HCT116 (cell line): ENCODE data around the gene SETDB1. TPM values are rescaled to one million over a fixed set of nuclear protein-coding genes. Genes with fewer than 3 reads are reported as not detected.

ENCODE experiments used
- ATAC-seq: fragments of 200-7000 bp; cut with Tn5 transposase; 2 replicates; pipeline ENCODE4 v1.9.1; 2020; ENCODE audit warnings: mild to moderate bottlenecking, moderate library complexity
- BruUV-seq: library from RNA; stranded (reverse); fragments of 400-500 nt; replicated peaks from 2 replicates; lab custom pipeline; 2021; lab: Mats Ljungman, UMichigan
- CTCF ChIA-PET: fragments of 300-600 bp; sonication (Branson Sonifier 250); formaldehyde crosslinking; loops from one replicate; lab custom pipeline; 2021; ENCODE audit warnings: antibody characterized with exemption; lab: Charles Lee
- POLR2A ChIA-PET: fragments of 300-600, 350-600 bp; sonication (Branson Sonifier 250); formaldehyde crosslinking; loops from one replicate; lab custom pipeline; 2021; ENCODE audit warnings: antibody characterized with exemption; lab: Charles Lee
- RAD21 ChIA-PET, 2 experiments: fragments of 300-600 bp; sonication (Branson Sonifier 250); formaldehyde crosslinking; loops; one replicate each; lab custom pipeline; 2023; ENCODE audit warnings: low total read pairs in 2 of 2; ENCODE audit not compliant: uncharacterized antibody in 2 of 2, unreplicated experiment in 2 of 2, low non-redundant PET in 1 of 2; lab: Charles Lee
- DNase-seq: peaks from one replicate; pipeline ENCODE4 v3.0.0-alpha.2; 2010; ENCODE audit warnings: low read depth, low spot score
- H2AFZ ChIP-seq: fragments of 200-600 bp; shearing (Covaris generic), sonication (generic); 2 replicates; pipeline ENCODE4 v1.6.1; 2017; ENCODE audit warnings: low read depth, mixed run types, mixed read lengths, antibody characterized with exemption, low read length; ENCODE audit not compliant: poor library complexity, severe bottlenecking
- H3K27ac ChIP-seq: 2 replicates; pipeline ENCODE4 v1.5.1; 2012; ENCODE audit warnings: low read depth, low read length
- H3K27me3 ChIP-seq: fragments of 200-600 bp; sonication (generic); 2 replicates; pipeline ENCODE4 v1.6.1; 2016; ENCODE audit warnings: mixed run types, low read length, mixed read lengths; ENCODE audit not compliant: insufficient read depth
- H3K36me3 ChIP-seq, 2 experiments: fragments of 200-500 bp in 1 of 2; fragments of 200-600 bp in 1 of 2; sonication (Bioruptor generic) in 1 of 2; sonication (generic) in 1 of 2; 2 replicates each; pipeline versions ENCODE4 v1.5.1 to v1.6.1; 2014 to 2016; ENCODE audit warnings: low read length in 2 of 2, inconsistent platforms in 1 of 2, mixed read lengths in 1 of 2, mixed run types in 1 of 2; ENCODE audit not compliant: insufficient read depth in 2 of 2, control insufficient read depth in 1 of 2
- H3K4me1 ChIP-seq, 2 experiments: fragments of 200-600 bp in 1 of 2; sonication (generic) in 1 of 2; 2 replicates each; pipeline versions ENCODE4 v1.5.1 to v1.6.1; 2012 to 2017; ENCODE audit warnings: low read length in 2 of 2, inconsistent platforms in 1 of 2, mild to moderate bottlenecking in 1 of 2, mixed read lengths in 1 of 2, mixed run types in 1 of 2, moderate library complexity in 1 of 2; ENCODE audit not compliant: insufficient read depth in 2 of 2, control insufficient read depth in 1 of 2
- H3K4me2 ChIP-seq: fragments of 200-600 bp; sonication (generic); 2 replicates; pipeline ENCODE4 v1.6.1; 2017; ENCODE audit warnings: mixed run types, low read length, mixed read lengths
- H3K4me3 ChIP-seq, 2 experiments: fragments of 200-600 bp in 1 of 2; sonication (generic) in 1 of 2; replicated peaks in 1 of 2; 2 replicates each; pipeline ENCODE4 v1.5.1; 2011 to 2016; ENCODE audit warnings: low read length in 2 of 2, control low read depth in 1 of 2, low read depth in 1 of 2, mild to moderate bottlenecking in 1 of 2, mixed read lengths in 1 of 2, mixed run types in 1 of 2
- H3K79me2 ChIP-seq: fragments of 200-600 bp; sonication (generic); 2 replicates; pipeline ENCODE4 v1.6.1; 2017; ENCODE audit warnings: mild to moderate bottlenecking, mixed run types, low read length, moderate library complexity, mixed read lengths; ENCODE audit not compliant: insufficient read depth
- H3K9ac ChIP-seq: fragments of 200-600 bp; sonication (generic); 2 replicates; pipeline ENCODE4 v1.6.1; 2016; ENCODE audit warnings: low read length, mixed read lengths
- H3K9me2 ChIP-seq: fragments of 200-600 bp; sonication (generic), shearing (Covaris generic); 2 replicates; pipeline ENCODE4 v1.6.1; 2017; ENCODE audit warnings: mixed run types, mild to moderate bottlenecking, moderate library complexity; ENCODE audit not compliant: insufficient read depth
- H3K9me3 ChIP-seq, 2 experiments: fragments of 200-500 bp in 1 of 2; fragments of 200-600 bp in 1 of 2; sonication (Bioruptor generic) in 1 of 2; sonication (generic) in 1 of 2; 2 replicates each; pipeline ENCODE4 v1.6.1; 2014 to 2017; ENCODE audit warnings: low read length in 2 of 2, mixed read lengths in 2 of 2, inconsistent platforms in 1 of 2, low read depth in 1 of 2, mild to moderate bottlenecking in 1 of 2, mixed run types in 1 of 2, moderate library complexity in 1 of 2; ENCODE audit not compliant: control insufficient read depth in 1 of 2, insufficient read depth in 1 of 2
- H4K20me1 ChIP-seq: fragments of 200-600 bp; sonication (generic), shearing (Covaris generic); 2 replicates; pipeline ENCODE4 v1.6.1; 2017; ENCODE audit warnings: mixed run types, mild to moderate bottlenecking, moderate library complexity; ENCODE audit not compliant: insufficient read depth
- ATF3 ChIP-seq: IDR thresholded peaks from 2 replicates; pipeline ENCODE4 v1.6.1; 2012
- CBX3 ChIP-seq: IDR thresholded peaks from 2 replicates; pipeline ENCODE4 v1.6.1; 2012; ENCODE audit warnings: low read depth
- CEBPB ChIP-seq: IDR thresholded peaks from 2 replicates; pipeline ENCODE4 v1.6.1; 2012; ENCODE audit warnings: low read depth
- CTCF ChIP-seq, 3 experiments: fragments of 200-600 bp in 1 of 3; sonication (generic) in 1 of 3; IDR thresholded peaks in 2 of 3; conservative IDR thresholded peaks in 1 of 3; 2 replicates each; pipeline ENCODE4 v1.5.1; 2012 to 2017; ENCODE audit warnings: low read depth in 2 of 3, low read length in 2 of 3, antibody characterized with exemption in 1 of 3, borderline replicate concordance in 1 of 3, control low read depth in 1 of 3, mild to moderate bottlenecking in 1 of 3, mixed read lengths in 1 of 3, mixed run types in 1 of 3, moderate library complexity in 1 of 3; ENCODE audit not compliant: insufficient read depth in 1 of 3
- EGR1 ChIP-seq: IDR thresholded peaks from 2 replicates; pipeline ENCODE4 v1.6.1; 2012; ENCODE audit warnings: low read depth
- ELF1 ChIP-seq: IDR thresholded peaks from 2 replicates; pipeline ENCODE4 v1.6.1; 2012; ENCODE audit warnings: low read depth, borderline replicate concordance
- EZH2phosphoT487 ChIP-seq: fragments of 200-600 bp; IDR thresholded peaks from 2 replicates; pipeline ENCODE4 v1.6.1; 2018; ENCODE audit warnings: antibody characterized with exemption, borderline replicate concordance
- FOSL1 ChIP-seq: IDR thresholded peaks from 2 replicates; pipeline ENCODE4 v1.6.1; 2012; ENCODE audit warnings: low read depth
- JUND ChIP-seq: IDR thresholded peaks from 2 replicates; pipeline ENCODE4 v1.6.1; 2012
- MAX ChIP-seq: IDR thresholded peaks from 2 replicates; pipeline ENCODE4 v1.6.1; 2012
- POLR2A ChIP-seq: IDR thresholded peaks from 2 replicates; pipeline ENCODE4 v1.7.0; 2011; ENCODE audit warnings: borderline replicate concordance; ENCODE audit not compliant: insufficient read depth, insufficient read length; ENCODE audit errors: extremely low read depth
- RAD21 ChIP-seq: IDR thresholded peaks from 2 replicates; pipeline ENCODE4 v1.6.1; 2012; ENCODE audit warnings: low read depth, mild to moderate bottlenecking
- REST ChIP-seq: IDR thresholded peaks from 2 replicates; pipeline ENCODE4 v1.6.1; 2012; ENCODE audit warnings: low read depth
- SP1 ChIP-seq: IDR thresholded peaks from 2 replicates; pipeline ENCODE4 v1.6.1; 2012; ENCODE audit warnings: low read depth
- SRF ChIP-seq: IDR thresholded peaks from 2 replicates; pipeline ENCODE4 v1.6.1; 2012; ENCODE audit warnings: low read depth
- TCF7L2 ChIP-seq: IDR thresholded peaks from 2 replicates; pipeline ENCODE4 v1.7.0; 2011; ENCODE audit warnings: borderline replicate concordance, inconsistent platforms; ENCODE audit not compliant: insufficient read depth, insufficient read length; ENCODE audit errors: extremely low read depth
- ZFX ChIP-seq: fragments of 450-650 bp; IDR thresholded peaks from 2 replicates; pipeline ENCODE4 v1.6.1; 2017
- ZNF274 ChIP-seq: fragments of 200-500 bp; sonication (Bioruptor generic); IDR thresholded peaks from 2 replicates; pipeline ENCODE4 v1.6.1; 2014; ENCODE audit warnings: mild to moderate bottlenecking, low read depth, low read length, inconsistent platforms
- intact Hi-C: fragments of 100-400 bp; cut with micrococcal nuclease; formaldehyde crosslinking; loops from 2 replicates; pipeline ENCODE4 v1.10.0; 2022
- total RNA-seq: library from RNA; stranded (reverse); gene quantifications from one replicate; pipeline ENCODE4 v1.2.1, GENCODE V29; 2021; ENCODE audit not compliant: unreplicated experiment

The SETDB1 gene
- total RNA-seq, 1 experiment from 2014 or later, result 54.3 TPM

- no peak for TF ChIP-seq CTCF (IDR thresholded peaks at IDR 0.05 in 2 of 3, conservative IDR thresholded peaks at IDR 0.05 in 1 of 3; ENCODE audit: borderline replicate concordance in 1 of 3, insufficient read depth in 1 of 3, low read depth in 2 of 3, low read length in 2 of 3)
- TF ChIP-seq, all 23 proteins: peak for 0
Observed at GRCh38 chr1:150906813-150907212, 19.4 kb upstream of the SETDB1 start (continued).

GRCh38 chr1:150909585-150910180 is 16.5 kb upstream of the SETDB1 start:
- no TSS peak for BruUV-seq
- Histone ChIP-seq H3K9me3 (no peaks in the 10 kb centered on the region), H3K36me3 (no peaks in the 10 kb centered on the region), H2AFZ (no peak overlapping the region), H4K20me1 (no peaks in the 10 kb centered on the region), H3K4me2 (no peak overlapping the region), H3K27ac (no peak overlapping the region), H3K9ac (no peak overlapping the region), H3K4me3 (no peak overlapping the region), H3K27me3 (no peaks in the 10 kb centered on the region), H3K79me2 (no peaks in the 10 kb centered on the region), H3K4me1 (peaks cover 0 to 3% of the 10 kb centered on the region in 2 experiments; a peak in 2 of 4 replicates), H3K9me2 (no peaks in the 10 kb centered on the region)
- ChIA-PET POLR2A (interaction anchor here (1.1 kb wide), 1 partner anchor 13 kb away, joined by 3 read pairs; no protein-coding TSS in a partner anchor), CTCF (no interaction called here), RAD21 (no interaction called here)
- DNase-seq, result no peak
- ATAC-seq, result no peak
- intact Hi-C loops, result no loop called here
- TF ChIP-seq JUND (no peak), ATF3 (no peak), ZFX (no peak), SRF (no peak), CBX3 (no peak), TCF7L2 (no peak), MAX (no peak), SP1 (no peak), POLR2A (no peak), RAD21 (no peak), ELF1 (no peak), REST (no peak), CEBPB (no peak), FOSL1 (no peak), ZNF274 (no peak), EGR1 (no peak), CTCF (IDR thresholded peaks at IDR 0.05 in 2 of 3, conservative IDR thresholded peaks at IDR 0.05 in 1 of 3; ENCODE audit: borderline replicate concordance in 1 of 3, insufficient read depth in 1 of 3, low read depth in 2 of 3, low read length in 2 of 3) (no peak), EZH2phosphoT487 (no peak)
